DND-41 (cell line): ENCODE measurements around the gene RNASEH2A.
A peak's percentile ranks its signal among the peaks of the same experiment; 100 is the strongest.

ENCODE experiments used
- ATAC-seq: fragments of 200-7000 bp; cut with Tn5 transposase; 3 replicates; pipeline ENCODE4 v1.9.1; 2021; ENCODE audit warnings: low read depth; ENCODE audit not compliant: insufficient read depth
- DNase-seq: peaks from one replicate; pipeline ENCODE4 v3.0.0-alpha.2; 2020
- H2AFZ ChIP-seq: 2 replicates; pipeline ENCODE4 v1.6.0; 2012; ENCODE audit warnings: low read depth, low read length
- H3K27ac ChIP-seq: 2 replicates; pipeline ENCODE4 v1.5.1; 2012; ENCODE audit warnings: low read length, inconsistent platforms
- H3K27me3 ChIP-seq: fragments of 200-600 bp; sonication (generic); 2 replicates; pipeline ENCODE4 v1.6.0; 2012; ENCODE audit warnings: low read length, mild to moderate bottlenecking, inconsistent platforms; ENCODE audit not compliant: insufficient read depth, poor library complexity
- H3K36me3 ChIP-seq: 2 replicates; pipeline ENCODE4 v1.5.1; 2012; ENCODE audit warnings: low read length, inconsistent platforms; ENCODE audit not compliant: insufficient read depth
- H3K4me1 ChIP-seq: 2 replicates; pipeline ENCODE4 v1.5.1; 2012; ENCODE audit warnings: mild to moderate bottlenecking, low read length; ENCODE audit not compliant: insufficient read depth
- H3K4me2 ChIP-seq: 2 replicates; pipeline ENCODE4 v1.6.0; 2012; ENCODE audit warnings: mild to moderate bottlenecking, moderate library complexity, low read length, inconsistent platforms; ENCODE audit not compliant: insufficient read depth
- H3K4me3 ChIP-seq, 2 experiments: fragments of 200-600 bp in 1 of 2; shearing (Covaris generic) in 1 of 2; 2 replicates each; pipeline ENCODE4 v1.5.1; 2012 to 2016; ENCODE audit warnings: inconsistent platforms in 2 of 2, low read length in 2 of 2, mild to moderate bottlenecking in 2 of 2, low read depth in 1 of 2, moderate library complexity in 1 of 2
- H3K79me2 ChIP-seq: 2 replicates; pipeline ENCODE4 v1.6.0; 2012; ENCODE audit warnings: low read length, inconsistent platforms; ENCODE audit not compliant: insufficient read depth
- H3K9ac ChIP-seq: 2 replicates; pipeline ENCODE4 v1.6.0; 2012; ENCODE audit warnings: low read depth, mild to moderate bottlenecking, inconsistent platforms, low read length, moderate library complexity
- H3K9me3 ChIP-seq: 2 replicates; pipeline ENCODE4 v1.5.1; 2012; ENCODE audit warnings: low read length, moderate library complexity, mild to moderate bottlenecking, inconsistent platforms; ENCODE audit not compliant: insufficient read depth, severe bottlenecking
- H4K20me1 ChIP-seq: 2 replicates; pipeline ENCODE4 v1.6.0; 2012; ENCODE audit warnings: low read length; ENCODE audit not compliant: insufficient read depth
- CTCF ChIP-seq: IDR thresholded peaks from 2 replicates; pipeline ENCODE4 v1.5.1; 2012; ENCODE audit warnings: borderline replicate concordance, low read length, moderate library complexity, mild to moderate bottlenecking; ENCODE audit not compliant: poor library complexity, severe bottlenecking; ENCODE audit errors: extremely low read depth
- EZH2 ChIP-seq: IDR thresholded peaks from 3 replicates; pipeline ENCODE4 v1.6.1; 2012; ENCODE audit warnings: borderline replicate concordance, low read depth, mild to moderate bottlenecking, moderate library complexity, low read length, inconsistent platforms; ENCODE audit not compliant: severe bottlenecking

Gene RNASEH2A

GRCh38 chr19:12834976-12835757, 28.8 kb downstream of the RNASEH2A start:
- H3K27me3 ChIP-seq: no peaks in the 10 kb centered on the region
- no peak overlapping the region for H3K27ac ChIP-seq
- H3K36me3 ChIP-seq: no peaks in the 10 kb centered on the region
- ATAC-seq: no peak
- H3K4me1 ChIP-seq: peaks cover 49% of the 10 kb centered on the region
- peaks cover 12% of the 10 kb centered on the region for H4K20me1 ChIP-seq
- H3K4me2 ChIP-seq: peak overlapping the region; percentile 89
- TF ChIP-seq CTCF (no peak), EZH2 (no peak)
- no peak overlapping the region for H2AFZ ChIP-seq
- H3K9me3 ChIP-seq: no peaks in the 10 kb centered on the region
- no peak overlapping the region for H3K4me3 ChIP-seq
- no peak for DNase-seq
- peaks cover 12% of the 10 kb centered on the region for H3K79me2 ChIP-seq
- no peak overlapping the region for H3K9ac ChIP-seq

GRCh38 chr19:12836529-12836863, 30.1 kb downstream of the RNASEH2A start:
- Histone ChIP-seq H3K4me1 (peaks cover 58% of the 10 kb centered on the region), H3K4me3 (no peak overlapping the region), H3K4me2 (no peak overlapping the region)

GRCh38 chr19:12837225-12837624, 30.8 kb downstream of the RNASEH2A start:
- Histone ChIP-seq H3K4me1 (peaks cover 58% of the 10 kb centered on the region), H3K4me2 (peak overlapping the region; percentile 93; the same call in 1 of the 2 replicates), H3K27ac (no peak overlapping the region), H3K27me3 (no peaks in the 10 kb centered on the region), H3K9me3 (no peaks in the 10 kb centered on the region), H3K79me2 (peaks cover 30% of the 10 kb centered on the region), H3K9ac (no peak overlapping the region), H3K4me3 (no peak overlapping the region), H3K36me3 (no peaks in the 10 kb centered on the region; the same call in 1 of the 2 replicates), H4K20me1 (peaks cover 27% of the 10 kb centered on the region), H2AFZ (no peak overlapping the region)
- no peak for TF ChIP-seq CTCF
- no peak for TF ChIP-seq EZH2
- DNase-seq (no peak), ATAC-seq (no peak)

More at GRCh38 chr19:12836529-12836863, 30.1 kb downstream of the RNASEH2A start:
- no peak for TF ChIP-seq EZH2
- TF ChIP-seq CTCF: no peak
- Histone ChIP-seq H4K20me1 (peaks cover 23% of the 10 kb centered on the region), H3K9ac (no peak overlapping the region), H3K79me2 (peaks cover 24% of the 10 kb centered on the region), H2AFZ (no peak overlapping the region), H3K36me3 (no peaks in the 10 kb centered on the region; the same call in 1 of the 2 replicates), H3K27me3 (no peaks in the 10 kb centered on the region), H3K27ac (no peak overlapping the region), H3K9me3 (no peaks in the 10 kb centered on the region)
- ATAC-seq (no peak), DNase-seq (no peak)
